A549 treated with GW870086 at 1 μM for 4 hours (cell line): ENCODE results near the gene FAM151A. TPM values are rescaled to one million over a fixed set of nuclear protein-coding genes. Genes with fewer than 3 reads are reported as not detected.

Experiments used
- total RNA-seq: library from RNA; stranded (reverse); fragments of 200-300 nt; extraction: Qiagen RNA extraction; gene quantifications from 5 replicates; pipeline ENCODE4 v1.2.3, GENCODE V29; 2022; ENCODE audit warnings: low read depth

The FAM151A gene
- total RNA-seq = 0.07 to 0.18 TPM (median 0.13 TPM) in 4 of 5 replicates, not detected in the other

GRCh38 chr1:54623216-54624007 lies at the start of gene FAM151A:
FAM151A (minus strand) TSS chr1:54623525; CDS start chr1:54623395, 130 bp downstream.

DNA sequence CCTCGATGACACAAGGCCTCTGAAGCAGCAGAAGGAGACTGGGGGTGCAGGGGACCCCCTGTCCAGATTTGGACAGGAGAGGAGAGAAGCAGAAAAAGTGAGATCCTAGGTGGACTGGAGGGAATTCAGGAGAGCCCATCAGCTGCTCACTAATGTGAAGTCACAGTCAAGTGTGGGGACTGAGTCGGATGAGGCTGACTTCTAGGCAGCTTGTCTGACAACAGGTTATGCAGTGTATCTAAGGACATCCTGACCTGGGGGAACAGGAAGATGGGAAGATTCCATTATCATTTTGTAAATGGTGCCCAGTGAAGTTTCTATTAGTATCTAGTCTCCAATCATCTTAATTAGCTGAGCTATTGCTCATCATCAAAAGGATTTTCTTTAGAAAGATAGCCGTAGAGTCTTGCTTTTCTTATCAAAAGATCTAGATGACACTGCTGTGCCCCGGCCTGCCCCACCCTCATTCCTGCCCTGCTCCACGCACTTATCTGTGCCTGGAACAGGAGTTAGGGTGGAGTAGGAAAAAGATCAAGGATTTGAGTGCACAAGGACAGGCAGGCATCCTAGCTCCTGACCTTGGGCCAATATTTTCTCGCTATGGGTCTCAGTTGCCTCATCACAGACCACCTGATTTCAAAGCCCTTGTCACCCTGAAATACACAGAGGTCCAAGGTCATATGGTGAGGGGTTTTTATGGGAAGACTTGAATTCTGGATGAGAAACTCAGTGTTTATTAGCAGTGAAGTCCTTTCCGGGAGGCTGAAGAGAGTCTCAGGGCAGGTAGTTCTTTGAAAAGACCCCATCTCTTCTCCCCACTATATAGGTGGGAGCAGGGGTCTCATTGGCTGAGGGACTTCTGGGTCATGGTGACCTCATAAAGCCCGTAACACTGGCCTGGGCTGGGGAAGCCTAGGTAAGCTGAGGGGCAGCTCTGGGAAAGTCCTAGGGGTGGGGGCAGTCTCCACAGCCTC lies 17.8 kb upstream of the FAM151A start, which contains the start of gene MROH7:
MROH7 (plus strand) TSS at position 924 of the 974 bp plus-strand sequence. CDS start 11,141 bp downstream, outside the sequence.

Other genes starting within 250 kb of the FAM151A start
- gene SSBP3, start 217.1 kb downstream of the FAM151A start, total RNA-seq = 4.8 to 8.1 TPM (median 6.6 TPM) in 5 replicates
- gene ACOT11, start 75.3 kb downstream of the FAM151A start, total RNA-seq = 2.4 to 3.1 TPM (median 2.6 TPM) in 5 replicates
- not detected in 5 replicates for gene MROH7, start 18.3 kb upstream of the FAM151A start, total RNA-seq
- gene TTC4, start 92.3 kb upstream of the FAM151A start, total RNA-seq = 25.2 to 30.3 TPM (median 26.8 TPM) in 5 replicates
- gene PARS2, start 141.0 kb upstream of the FAM151A start, total RNA-seq = 4.3 to 5.1 TPM (median 4.7 TPM) in 5 replicates
- gene TTC22, start 177.8 kb upstream of the FAM151A start, total RNA-seq = 0.08 TPM in 1 of 5 replicates, not detected in the others